GM18858 (cell line): ENCODE data around the gene INSIG1.

ENCODE experiments used
- ATAC-seq: cut with Tn5 transposase; IDR thresholded peaks from one replicate; pipeline ENCODE4 v1.9.1; 2021; ENCODE audit not compliant: unreplicated experiment

INSIG1 gene

DNA sequence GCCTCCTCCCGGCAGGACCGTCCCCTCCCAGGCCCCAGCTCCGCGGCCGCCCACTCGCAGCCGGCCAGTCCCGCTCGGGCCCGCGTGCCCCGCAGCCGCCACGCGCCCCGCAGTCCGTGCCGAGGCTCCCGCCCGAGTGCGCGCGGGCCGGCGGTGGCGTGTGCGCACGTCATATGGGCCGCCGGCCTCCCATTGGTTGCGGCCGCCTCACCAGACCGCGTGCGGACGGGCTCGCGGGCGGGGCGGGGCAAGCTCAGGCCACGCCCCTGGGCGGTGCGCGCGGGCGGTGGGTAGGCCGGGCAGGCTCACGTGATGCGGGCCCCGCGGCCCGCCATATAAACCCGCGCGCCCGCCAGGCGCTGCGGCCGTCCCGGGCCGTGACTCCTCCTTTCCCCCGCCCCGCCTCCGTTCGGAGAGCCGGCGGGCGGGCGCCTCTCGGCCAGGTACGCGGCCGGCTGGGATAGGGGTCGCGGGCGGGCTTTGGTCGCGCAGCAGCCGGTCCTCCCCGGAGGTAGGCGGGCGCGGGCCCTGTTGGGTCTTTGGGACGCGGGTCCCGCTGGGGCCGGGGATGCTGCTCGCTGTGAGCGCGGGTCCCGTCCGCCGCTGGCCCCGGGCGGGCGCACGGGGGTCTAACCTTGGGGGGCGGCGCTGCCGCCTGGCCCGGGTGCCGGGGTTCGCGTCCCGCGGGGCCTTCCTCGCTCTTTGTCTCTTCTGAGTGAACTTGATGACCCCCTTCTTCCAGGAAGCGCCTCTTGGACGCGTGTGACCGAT is at the start of gene INSIG1:
Gene INSIG1 (plus strand): TSS at position 362 of the 771 bp plus-strand sequence. CDS start 408 bp downstream, at position 770.
- peak; percentile 48 for ATAC-seq

DNA sequence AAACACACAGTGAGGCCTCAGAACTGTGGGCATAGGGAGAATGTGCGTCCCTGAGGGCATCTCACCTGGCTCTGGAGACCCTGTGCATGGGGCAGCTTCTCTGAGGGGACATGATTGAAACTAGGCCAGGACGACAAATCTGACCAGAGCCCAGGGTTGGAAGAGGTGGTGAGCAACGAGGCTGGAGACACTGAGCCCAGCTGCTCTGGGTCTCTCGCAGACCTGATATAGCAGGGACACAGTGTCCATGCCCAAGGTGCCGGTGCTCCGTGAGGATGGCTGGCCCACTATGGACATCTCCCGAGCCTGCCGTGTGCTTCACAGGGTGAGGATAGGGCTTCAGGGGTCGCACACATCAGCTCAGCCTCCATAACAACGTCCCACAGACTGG is 49.3 kb upstream of the INSIG1 start:
- no peak for ATAC-seq

DNA sequence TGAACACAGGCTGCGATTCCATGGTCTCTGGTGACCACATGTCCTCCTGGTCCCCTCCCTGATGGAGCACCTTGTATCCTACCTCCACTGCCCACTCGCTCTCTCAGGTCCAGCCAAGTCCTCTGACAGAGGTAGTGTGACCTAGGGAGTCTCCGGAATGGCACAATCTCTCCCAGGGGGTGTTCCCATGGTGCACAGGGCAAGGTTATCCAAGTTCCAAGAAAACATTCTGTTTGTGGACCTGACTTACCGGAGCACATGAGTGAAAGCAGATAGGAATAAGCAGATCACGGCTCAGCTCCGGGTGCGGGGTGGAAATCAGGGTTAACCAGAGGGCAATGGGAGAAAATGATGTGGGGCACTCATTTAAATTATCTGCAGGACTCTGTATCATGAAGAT is 45.8 kb upstream of the INSIG1 start:
- no peak for ATAC-seq

DNA sequence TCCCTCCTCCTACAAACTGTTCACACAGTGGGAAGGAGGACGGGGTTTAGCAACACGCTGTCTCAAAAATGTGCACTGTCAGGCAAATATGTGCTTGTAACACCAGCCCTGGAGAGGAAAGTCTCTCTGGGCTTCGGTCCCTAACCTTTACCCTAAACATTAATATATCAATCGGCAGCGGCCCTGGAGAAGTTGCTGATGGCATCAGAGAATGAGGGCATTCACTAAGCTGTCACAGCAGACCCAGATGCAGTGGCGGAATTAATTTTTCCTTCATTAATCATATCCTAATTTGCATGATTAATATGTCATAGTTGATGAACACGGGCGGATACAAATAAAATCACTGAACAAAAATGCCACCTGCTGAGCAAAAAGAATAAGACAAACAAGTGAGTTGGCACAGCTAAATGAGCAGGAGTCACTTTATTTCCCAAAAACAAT is 45.2 kb upstream of the INSIG1 start:
- ATAC-seq = no peak

DNA sequence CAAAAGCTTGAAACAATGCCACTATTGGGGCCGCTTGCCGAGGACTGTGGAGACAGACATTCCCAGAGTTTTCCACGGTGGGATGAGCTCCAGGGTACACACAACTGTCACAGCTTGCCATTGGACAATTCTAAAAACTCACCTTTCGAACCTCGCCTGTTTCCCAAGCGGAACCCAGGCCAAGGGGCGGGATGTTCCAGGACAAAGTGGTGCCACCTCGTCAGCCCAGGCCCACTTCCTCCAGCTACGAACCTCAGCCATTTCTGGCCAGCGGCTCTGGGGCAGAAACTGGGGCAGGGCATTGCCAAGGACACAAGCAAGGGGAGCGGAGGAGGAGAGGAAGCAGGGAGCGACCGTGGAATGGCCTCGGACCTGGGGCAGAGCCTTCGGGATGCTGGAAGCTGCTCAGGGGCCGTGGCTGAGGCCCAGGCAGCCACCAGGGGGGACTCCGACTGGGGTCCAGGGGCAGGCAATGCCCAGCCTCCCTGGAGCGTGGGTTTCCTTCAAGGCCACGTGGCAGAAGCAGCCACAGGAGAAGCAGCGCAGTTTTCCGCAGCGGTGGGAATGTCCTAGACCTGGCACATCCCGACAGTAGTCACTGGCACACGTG is 44.7 kb upstream of the INSIG1 start:
- no peak for ATAC-seq

DNA sequence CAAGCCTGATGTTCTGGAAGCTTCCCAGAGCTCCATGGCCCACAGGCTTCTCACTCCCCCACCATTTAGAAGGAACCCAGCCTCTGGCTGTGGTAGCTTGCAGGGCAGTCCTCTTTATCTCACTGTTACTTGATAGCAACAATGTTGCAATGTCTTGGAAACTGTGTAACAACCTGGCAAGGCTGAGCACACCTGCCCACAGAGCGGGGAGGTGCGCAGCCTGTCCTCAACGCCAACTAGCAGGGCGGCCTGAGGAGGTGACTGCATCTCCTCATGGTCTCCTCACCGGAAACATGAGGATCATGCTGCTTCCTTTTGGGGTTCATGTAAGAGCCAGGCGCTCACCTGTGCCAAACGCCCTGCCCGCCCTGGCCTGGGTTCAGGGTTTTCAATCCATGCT is 43.7 kb upstream of the INSIG1 start:
- no peak for ATAC-seq

DNA sequence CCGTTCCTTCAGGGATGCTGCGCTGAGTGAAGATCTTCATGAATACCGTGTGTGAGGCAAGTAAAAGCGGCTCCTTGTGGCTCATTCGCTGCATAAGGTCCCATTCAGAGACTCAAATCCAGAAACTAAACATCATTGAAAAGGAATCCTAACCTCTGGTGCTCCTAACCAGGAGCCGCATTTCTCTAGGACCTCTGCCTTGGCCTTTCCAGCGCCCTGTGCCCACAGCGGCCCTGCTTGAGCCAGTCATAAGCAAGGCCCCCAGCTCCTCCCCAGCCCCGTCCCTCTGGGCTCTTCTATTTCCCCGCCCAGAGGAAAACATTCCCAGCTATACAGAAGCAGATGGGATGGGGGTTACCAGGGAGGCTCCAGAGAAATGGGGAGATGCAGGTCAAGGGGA is 42.6 kb upstream of the INSIG1 start:
- ATAC-seq = no peak

DNA sequence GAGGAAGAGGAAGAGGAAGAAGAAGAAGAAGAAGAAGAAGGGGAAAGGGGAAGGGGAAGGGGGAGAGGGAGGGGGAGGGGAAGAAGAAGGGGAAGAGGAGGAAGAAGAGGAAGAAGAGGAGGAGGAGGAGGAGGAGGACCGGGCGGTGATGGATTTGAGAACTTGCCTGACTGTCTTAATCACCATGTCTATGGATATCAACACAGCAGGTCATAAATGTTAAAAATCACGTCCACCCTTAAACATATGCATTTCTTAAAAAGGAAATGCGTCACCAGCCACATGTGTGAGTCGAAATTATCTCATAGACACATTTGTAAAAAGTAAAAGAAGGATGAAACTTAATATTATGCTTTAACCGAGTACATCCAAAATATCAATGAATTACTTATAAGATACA is 42.1 kb upstream of the INSIG1 start:
- ATAC-seq = no peak

DNA sequence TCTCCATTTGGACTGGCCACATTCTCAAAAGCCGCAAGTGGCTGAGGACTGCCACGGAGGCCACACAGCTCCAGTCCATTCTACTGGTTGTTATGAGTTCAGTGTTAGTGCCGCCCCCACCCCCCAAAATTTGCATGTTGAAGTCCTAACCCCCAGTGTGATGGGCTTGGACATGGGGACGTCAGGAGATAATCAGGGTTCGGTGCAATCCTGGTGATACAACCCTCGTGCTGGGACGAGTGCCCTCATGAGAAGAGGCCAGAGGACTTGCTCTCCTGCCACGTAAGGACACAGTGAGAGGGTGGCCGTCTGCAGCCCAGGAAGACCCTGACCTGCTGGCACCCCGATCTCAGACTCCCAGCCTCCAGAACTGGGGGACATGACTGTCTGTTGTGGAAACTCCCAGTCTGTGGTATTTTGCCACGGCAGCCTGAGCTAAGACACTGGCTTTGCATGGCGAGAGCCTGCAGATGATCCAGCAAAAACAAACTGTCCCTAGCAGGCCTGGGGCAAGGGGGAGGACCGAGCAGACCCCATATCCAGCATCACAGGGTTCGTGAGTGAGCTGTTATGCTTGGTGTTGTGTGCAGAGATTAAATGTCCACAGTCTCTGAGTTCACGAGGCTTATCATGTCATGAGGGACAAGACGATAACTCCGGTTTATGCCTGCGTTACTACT is 41.5 kb upstream of the INSIG1 start:
- no peak for ATAC-seq

DNA sequence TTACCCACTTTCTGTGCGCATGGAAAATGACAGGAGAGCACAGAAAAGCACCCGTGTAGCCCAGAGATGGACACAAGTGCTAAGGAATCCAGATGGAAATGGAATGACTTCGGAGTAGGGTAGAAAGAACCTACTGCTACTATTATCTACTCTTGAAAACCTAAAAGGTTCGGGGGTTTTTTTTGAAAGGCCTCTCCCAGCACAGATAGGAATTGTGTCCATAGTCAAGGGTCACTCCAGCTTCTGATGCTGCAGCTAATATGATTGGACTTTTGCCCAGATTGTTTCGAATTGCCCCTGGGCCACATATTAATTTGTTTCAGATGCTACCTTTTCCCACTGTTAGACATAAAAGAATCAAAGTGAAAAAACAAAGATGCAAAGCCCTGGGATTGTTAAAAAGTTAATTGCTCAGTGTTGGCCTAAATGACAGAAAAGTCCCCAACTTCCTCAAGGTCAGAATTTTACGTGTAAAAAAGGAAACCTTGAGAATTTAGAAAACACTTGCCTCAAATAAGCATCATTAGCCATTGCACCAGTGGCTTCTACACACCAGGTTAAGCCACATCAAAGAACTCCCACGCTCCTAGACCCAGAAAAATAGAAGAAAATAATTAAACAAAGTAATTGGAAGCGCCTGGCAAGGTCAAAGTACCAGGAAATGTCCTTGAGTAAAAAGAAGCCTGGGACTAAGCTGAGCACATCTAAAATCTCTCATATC is 40.8 kb upstream of the INSIG1 start:
- ATAC-seq = no peak

DNA sequence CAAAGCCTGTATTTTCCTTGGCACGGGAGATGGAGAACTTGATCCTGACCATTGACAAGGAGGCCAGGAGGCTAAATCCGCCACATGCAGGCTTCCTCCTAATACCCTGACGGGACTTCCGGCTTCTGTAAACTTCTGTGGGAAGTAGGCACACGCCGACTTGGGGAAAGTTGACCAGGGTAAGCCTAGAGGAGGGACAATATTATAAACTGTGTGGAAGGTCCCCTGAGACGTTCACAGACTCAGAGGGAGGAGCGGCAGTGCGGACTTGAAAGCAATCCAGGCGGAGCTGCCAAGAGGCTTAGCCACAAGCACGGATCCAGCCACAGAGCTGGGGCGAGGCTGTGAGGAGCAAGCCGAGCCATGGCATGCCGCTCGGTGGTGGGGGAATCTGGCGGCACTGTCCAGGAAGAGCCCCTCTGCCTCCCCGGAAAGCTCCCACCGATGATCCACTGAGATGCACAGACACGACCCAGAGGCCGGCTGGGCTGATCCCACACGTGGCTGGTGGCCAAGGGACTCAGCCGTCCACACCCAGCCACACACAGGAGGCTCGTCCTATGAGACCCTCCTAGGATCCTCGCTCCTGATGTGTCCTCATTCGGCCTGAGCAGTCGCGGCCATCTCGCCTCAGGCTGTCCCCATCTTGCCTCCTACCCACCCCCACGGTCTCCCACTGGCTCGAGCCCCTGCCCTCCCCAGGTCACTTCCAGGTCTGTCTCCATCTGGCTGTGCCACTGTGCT is 40.0 kb upstream of the INSIG1 start:
- no peak for ATAC-seq

DNA sequence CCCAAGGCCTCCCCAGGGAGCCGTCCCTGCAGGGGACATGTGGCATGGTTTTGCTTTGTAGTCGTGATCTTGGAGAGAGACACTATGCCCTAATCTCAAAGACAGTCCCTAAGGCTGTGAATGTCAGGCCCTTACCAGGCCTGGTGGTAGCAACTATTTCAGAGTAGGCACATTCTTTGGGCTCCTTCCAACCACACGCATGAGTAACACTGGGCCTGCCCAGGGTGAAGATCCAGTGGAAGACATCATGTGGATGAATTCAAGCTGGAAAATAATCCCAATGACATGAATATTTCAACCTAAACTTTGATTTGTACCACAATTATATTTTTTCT is 39.5 kb upstream of the INSIG1 start:
- ATAC-seq = no peak

DNA sequence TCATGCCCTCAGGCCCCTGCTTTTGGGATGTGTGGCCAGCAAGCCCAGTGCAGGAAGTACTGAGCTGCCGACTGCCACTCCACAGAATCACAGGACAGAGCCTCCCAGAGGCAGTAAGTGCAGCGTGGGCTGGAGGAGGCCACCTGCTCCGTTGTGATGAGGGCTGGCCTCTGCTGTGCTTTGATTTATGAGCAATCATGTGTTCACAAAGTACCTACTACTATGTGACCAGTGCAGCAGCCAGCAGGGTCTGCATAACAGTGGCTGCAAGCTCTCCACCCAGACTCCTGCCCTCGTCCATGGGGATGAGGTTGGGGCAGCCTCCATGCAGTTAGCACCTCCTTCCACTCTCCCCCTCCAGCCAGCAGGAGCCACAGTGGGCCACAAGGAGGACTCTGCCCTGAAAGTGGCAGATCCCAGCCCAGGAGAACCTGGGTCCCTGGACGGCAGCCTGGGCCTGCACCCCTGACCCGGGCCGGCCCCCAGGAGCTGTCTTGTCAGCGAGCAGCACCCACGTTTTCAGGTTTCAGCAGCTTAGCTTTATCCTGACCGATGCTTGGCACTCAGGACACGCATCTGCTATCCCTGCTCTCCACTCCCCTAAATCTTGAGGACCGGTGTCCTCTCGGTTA is 37.7 kb upstream of the INSIG1 start:
- ATAC-seq = no peak

DNA sequence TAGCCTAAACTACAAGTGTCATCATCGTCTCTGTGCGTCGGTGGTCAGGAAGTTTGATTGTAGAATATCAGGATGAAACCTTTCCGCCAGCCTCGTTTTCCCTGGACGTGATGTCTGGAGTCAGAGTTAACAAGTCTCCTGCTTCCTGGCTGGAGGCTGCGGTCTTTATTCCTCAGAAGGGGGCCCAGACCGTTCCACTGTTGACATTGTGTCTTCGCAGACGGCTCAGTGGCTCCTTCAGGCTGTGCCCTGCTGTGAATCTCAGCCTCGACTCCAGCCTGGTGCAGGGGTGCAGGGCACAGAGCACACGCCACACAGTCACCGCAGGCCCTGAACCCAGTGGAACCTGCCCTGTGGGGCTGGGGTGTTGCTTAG is 37.2 kb upstream of the INSIG1 start:
- ATAC-seq = no peak

DNA sequence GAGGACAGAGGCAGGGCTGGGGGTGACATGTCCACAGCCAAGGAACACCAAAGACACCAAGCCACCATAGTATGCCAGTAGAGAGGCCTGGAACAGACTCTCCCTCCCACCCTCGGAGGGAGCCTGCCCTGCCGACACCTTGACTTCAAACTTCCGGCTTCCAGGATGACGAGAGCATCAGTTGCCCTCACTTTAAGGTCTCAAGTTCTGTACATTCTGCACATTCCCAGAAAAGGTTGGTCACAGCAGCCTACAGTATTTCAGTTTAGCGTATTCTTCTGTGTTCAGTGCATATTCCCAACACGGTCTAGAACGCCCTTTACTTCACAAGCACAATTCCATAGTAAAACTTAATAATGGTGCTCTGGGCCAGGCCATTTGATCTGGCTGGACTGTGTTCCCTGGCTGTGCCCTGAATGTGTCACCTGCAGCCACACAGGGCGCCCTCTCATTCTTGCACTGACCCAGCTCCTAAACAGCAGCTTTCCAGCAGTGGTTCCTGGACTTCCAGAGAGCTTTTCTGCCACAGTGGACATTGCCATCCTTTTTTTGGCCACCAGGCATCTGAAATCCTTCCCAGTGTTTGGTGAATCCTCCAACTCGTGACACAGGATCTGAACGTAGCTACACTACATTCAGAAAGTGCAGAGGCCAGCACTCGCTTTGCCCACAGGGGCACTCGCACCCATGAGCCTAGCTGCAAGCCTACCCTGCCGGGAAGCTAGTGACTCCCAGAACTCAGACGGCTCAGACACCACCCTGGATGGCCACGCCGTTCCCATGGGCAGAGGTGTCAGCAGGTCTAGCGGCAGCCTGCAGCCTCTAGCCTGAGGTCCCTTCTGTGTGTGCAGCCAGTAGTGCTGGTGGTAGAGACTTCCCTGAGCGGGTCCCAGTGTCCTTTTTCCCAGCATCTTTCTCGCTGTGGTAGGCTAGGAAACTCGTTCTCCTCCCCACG is 36.4 kb upstream of the INSIG1 start:
- ATAC-seq = no peak

DNA sequence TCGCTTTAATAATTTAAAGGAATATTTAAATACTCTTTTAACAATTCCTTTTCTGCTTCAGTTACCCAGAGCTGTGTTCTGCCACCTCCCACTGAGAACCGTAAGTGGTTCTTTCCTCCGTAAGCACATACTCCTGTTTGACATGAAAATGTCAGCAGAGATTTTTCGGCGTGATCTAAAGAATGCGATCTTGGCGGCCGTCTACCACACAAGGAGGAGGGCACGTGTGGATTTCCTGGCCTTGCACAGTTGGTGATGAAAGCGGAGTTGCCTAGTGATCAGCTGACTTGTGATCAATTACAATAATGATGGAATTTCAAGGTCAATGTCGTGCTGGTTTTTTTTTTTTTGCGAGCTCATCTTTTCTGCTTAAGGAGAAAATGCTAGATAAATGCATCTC is 35.6 kb upstream of the INSIG1 start:
- no peak for ATAC-seq

DNA sequence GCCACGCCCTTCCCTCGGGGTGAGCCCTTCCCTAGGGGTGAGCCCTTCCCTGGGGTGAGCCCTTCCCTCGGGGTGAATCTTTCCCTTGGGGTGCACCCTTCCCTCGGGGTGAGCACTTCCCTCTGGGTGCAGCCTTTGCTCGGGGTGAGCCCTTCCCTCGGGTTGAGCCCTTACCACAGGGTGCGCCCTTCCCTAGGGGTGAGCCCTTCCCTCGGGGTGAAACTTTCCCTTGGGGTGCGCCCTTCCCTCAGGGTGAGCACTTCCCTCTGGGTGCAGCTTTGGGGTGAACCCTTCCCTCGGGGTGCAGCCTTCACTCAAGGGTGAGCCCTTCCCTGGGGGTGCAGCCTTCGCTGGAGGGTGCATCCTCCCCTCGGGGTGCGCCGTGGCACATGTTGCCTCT is 34.6 kb upstream of the INSIG1 start:
- no peak for ATAC-seq

DNA sequence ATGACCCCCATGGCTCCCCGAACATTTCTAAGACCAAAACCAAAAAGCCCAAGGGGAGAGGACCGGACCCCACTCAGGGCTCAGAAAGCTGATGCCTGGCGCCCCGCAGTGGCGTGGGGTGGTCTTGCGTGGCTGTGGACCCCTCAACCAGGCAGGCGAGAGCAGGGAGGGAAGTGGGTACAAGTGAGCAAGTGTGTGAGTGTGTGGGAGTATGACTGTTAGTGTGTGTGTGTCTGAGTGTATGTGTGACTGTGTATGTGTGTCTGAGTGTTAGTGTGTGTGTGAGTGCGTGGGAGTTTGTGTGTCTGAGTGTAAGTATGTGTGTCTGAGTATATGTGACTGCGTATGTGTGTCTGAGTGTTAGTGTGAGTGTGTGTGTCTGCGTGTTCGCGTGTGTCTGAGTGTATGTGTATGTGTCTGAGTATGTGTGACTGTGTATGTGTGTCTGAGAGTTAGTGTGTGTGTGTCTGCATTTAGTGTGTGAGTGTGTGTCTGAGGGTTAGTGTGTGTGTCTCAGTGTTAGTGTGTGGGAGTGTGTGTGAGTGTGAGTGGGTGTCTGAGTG is 34.0 kb upstream of the INSIG1 start:
- ATAC-seq = no peak

DNA sequence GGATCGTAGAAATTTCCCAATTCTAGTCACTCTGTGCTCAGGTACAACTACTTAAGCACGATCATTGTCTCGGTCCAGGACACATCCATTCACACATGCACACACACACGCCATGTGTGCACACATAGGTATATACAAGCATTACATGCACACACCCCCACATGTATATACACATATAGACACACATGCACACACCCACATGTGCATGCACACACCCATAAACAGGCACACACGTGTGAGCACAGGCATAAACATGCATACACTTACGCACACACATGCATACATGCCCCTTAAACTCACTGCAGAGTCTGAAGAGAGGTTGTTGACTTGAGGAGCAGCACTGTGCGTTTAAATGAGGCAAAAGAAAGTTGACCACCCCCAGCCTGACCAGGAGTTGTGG is 32.5 kb upstream of the INSIG1 start:
- no peak for ATAC-seq
